Measurements from ENCODE around the gene SLC6A6.
A peak's percentile ranks its signal among the peaks of the same experiment; 100 is the strongest.

The SLC6A6 gene

GRCh38 chr3:14438262-14438661 is 35.9 kb downstream of the SLC6A6 start:
- H3K4me3 ChIP-seq (ENCODE audit: low read depth, low read length) = no peak overlapping the region
- no peak for TF ChIP-seq CTCF (IDR thresholded peaks at IDR 0.05; ENCODE audit: low read depth, low read length, missing control alignments)
- in situ Hi-C loops (cut with HindIII; ENCODE audit: low sequenced_read_pairs) = no loop called here
- no peak for DNase-seq (ENCODE audit: low read depth)

- in situ Hi-C loops (cut with HindIII; ENCODE audit: low sequenced_read_pairs) = no loop called here
- TF ChIP-seq CTCF (IDR thresholded peaks at IDR 0.05; ENCODE audit: low read depth, low read length, missing control alignments) = no peak
- DNase-seq (ENCODE audit: low read depth) = no peak
Measured at GRCh38 chr3:14438929-14439328, 36.5 kb downstream of the SLC6A6 start.

GRCh38 chr3:14439501-14440167 is 37.2 kb downstream of the SLC6A6 start:
- no peak for TF ChIP-seq CTCF (IDR thresholded peaks at IDR 0.05; ENCODE audit: low read depth, low read length, missing control alignments)
- DNase-seq (ENCODE audit: low read depth) = peak; percentile 44
- in situ Hi-C loops (cut with HindIII; ENCODE audit: low sequenced_read_pairs) = no loop called here

More at GRCh38 chr3:14438929-14439328, 36.5 kb downstream of the SLC6A6 start:
- no peak overlapping the region for H3K4me3 ChIP-seq (ENCODE audit: low read depth, low read length)

GRCh38 chr3:14440168-14440518 is 37.7 kb downstream of the SLC6A6 start:
- no peak for TF ChIP-seq CTCF (IDR thresholded peaks at IDR 0.05; ENCODE audit: low read depth, low read length, missing control alignments)
- H3K4me3 ChIP-seq (ENCODE audit: low read depth, low read length) = no peak overlapping the region
- DNase-seq (ENCODE audit: low read depth) = no peak
- in situ Hi-C loops (cut with HindIII; ENCODE audit: low sequenced_read_pairs) = no loop called here

More at GRCh38 chr3:14439501-14440167, 37.2 kb downstream of the SLC6A6 start:
- H3K4me3 ChIP-seq (ENCODE audit: low read depth, low read length) = no peak overlapping the region

GRCh38 chr3:14440531-14441239 is 38.3 kb downstream of the SLC6A6 start:
- no peak for DNase-seq (ENCODE audit: low read depth)
- in situ Hi-C loops (cut with HindIII; ENCODE audit: low sequenced_read_pairs) = no loop called here
- no peak overlapping the region for H3K4me3 ChIP-seq (ENCODE audit: low read depth, low read length)
- TF ChIP-seq CTCF (IDR thresholded peaks at IDR 0.05; ENCODE audit: low read depth, low read length, missing control alignments) = no peak

GRCh38 chr3:14441240-14441919 is 39.0 kb downstream of the SLC6A6 start:
- no peak overlapping the region for H3K4me3 ChIP-seq (ENCODE audit: low read depth, low read length)
- no peak for DNase-seq (ENCODE audit: low read depth)
- in situ Hi-C loops (cut with HindIII; ENCODE audit: low sequenced_read_pairs) = no loop called here
- no peak for TF ChIP-seq CTCF (IDR thresholded peaks at IDR 0.05; ENCODE audit: low read depth, low read length, missing control alignments)

All from astrocyte of the cerebellum (primary cell).